Subcutaneous abdominal adipose tissue (tissue), 5 donors: ENCODE data around the gene AFDN.
A peak's percentile ranks its signal among the peaks of the same experiment; 100 is the strongest.

ENCODE experiments used
- H3K27ac ChIP-seq: one replicate; pipeline ENCODE4 v1.7.0; 2013; ENCODE audit warnings: low read depth, mild to moderate bottlenecking, inconsistent platforms, low read length, moderate library complexity
- H3K27me3 ChIP-seq, 5 donors: one replicate each; pipeline ENCODE4 v1.7.0; 2013; ENCODE audit warnings: low read length in 5 of 5, inconsistent platforms in 1 of 5; ENCODE audit not compliant: control insufficient read depth in 5 of 5, insufficient read depth in 4 of 5
- H3K36me3 ChIP-seq, 5 donors: one replicate each; pipeline ENCODE4 v1.7.0; 2013; ENCODE audit warnings: low read length in 5 of 5; ENCODE audit not compliant: control insufficient read depth in 5 of 5, insufficient read depth in 5 of 5
- H3K4me1 ChIP-seq, 5 donors: one replicate each; pipeline ENCODE4 v1.7.0; 2013; ENCODE audit warnings: low read length in 5 of 5, mild to moderate bottlenecking in 3 of 5, moderate library complexity in 1 of 5; ENCODE audit not compliant: control insufficient read depth in 5 of 5, insufficient read depth in 5 of 5
- H3K4me3 ChIP-seq, 5 donors: one replicate each; pipeline ENCODE4 v1.7.0; 2013; ENCODE audit warnings: low read length in 5 of 5, low read depth in 1 of 5
- H3K9ac ChIP-seq, 5 donors: one replicate each; pipeline ENCODE4 v1.7.0; 2013; ENCODE audit warnings: low read length in 5 of 5, mild to moderate bottlenecking in 4 of 5, moderate library complexity in 3 of 5
- H3K9me3 ChIP-seq, 5 donors: one replicate each; pipeline ENCODE4 v1.7.0; 2013; ENCODE audit warnings: low read length in 5 of 5; ENCODE audit not compliant: control insufficient read depth in 5 of 5
- donor health status: healthy.
- donor health status: healthy.
- donor health status: healthy.
- donor health status: healthy.
- donor health status: healthy.

The AFDN gene

GRCh38 chr6:167927246-167927645 is 100.5 kb downstream of the AFDN start:
- Histone ChIP-seq H3K27ac (no peak overlapping the region), H3K27me3 (no peaks in the 10 kb centered on the region), H3K4me3 (no peak overlapping the region), H3K4me1 (no peaks in the 10 kb centered on the region), H3K36me3 (peaks cover 11 to 58% (median 46%) of the 10 kb centered on the region in 5 donors), H3K9me3 (no peaks in the 10 kb centered on the region), H3K9ac (no peak overlapping the region)

- Histone ChIP-seq H3K36me3 (peaks cover 13 to 54% (median 44%) of the 10 kb centered on the region in 5 donors), H3K4me3 (no peak overlapping the region), H3K27ac (no peak overlapping the region), H3K9me3 (no peaks in the 10 kb centered on the region), H3K4me1 (peaks cover 0 to 5% (median 0%) of the 10 kb centered on the region in 5 donors), H3K9ac (no peak overlapping the region), H3K27me3 (no peaks in the 10 kb centered on the region)
Observed at GRCh38 chr6:167928111-167928510, 101.4 kb downstream of the AFDN start.

GRCh38 chr6:167930295-167930694 is 103.6 kb downstream of the AFDN start:
- no peak overlapping the region for H3K27ac ChIP-seq
- no peaks in the 10 kb centered on the region for H3K9me3 ChIP-seq
- no peak overlapping the region for H3K4me3 ChIP-seq
- H3K9ac ChIP-seq: no peak overlapping the region
- H3K4me1 ChIP-seq: peaks cover 0 to 14% (median 0%) of the 10 kb centered on the region in 5 donors
- H3K27me3 ChIP-seq: no peaks in the 10 kb centered on the region
- H3K36me3 ChIP-seq: peaks cover 12 to 48% (median 35%) of the 10 kb centered on the region in 5 donors

GRCh38 chr6:167932468-167933276 is 106.0 kb downstream of the AFDN start:
- H3K27ac ChIP-seq: no peak overlapping the region
- no peak overlapping the region for H3K4me3 ChIP-seq
- H3K9ac ChIP-seq: no peak overlapping the region
- H3K27me3 ChIP-seq: no peaks in the 10 kb centered on the region
- peaks cover 0 to 14% (median 3%) of the 10 kb centered on the region in 5 donors for H3K4me1 ChIP-seq
- no peaks in the 10 kb centered on the region for H3K9me3 ChIP-seq
- peaks cover 6 to 31% (median 22%) of the 10 kb centered on the region in 5 donors for H3K36me3 ChIP-seq

- H3K4me1 ChIP-seq: peaks cover 0 to 18% (median 8%) of the 10 kb centered on the region in 5 donors
- no peak overlapping the region for H3K4me3 ChIP-seq
- H3K9ac ChIP-seq: no peak overlapping the region
- no peak overlapping the region for H3K27ac ChIP-seq
- H3K27me3 ChIP-seq: no peaks in the 10 kb centered on the region
- H3K36me3 ChIP-seq: peaks cover 6 to 25% (median 17%) of the 10 kb centered on the region in 5 donors
- no peaks in the 10 kb centered on the region for H3K9me3 ChIP-seq
Observed at GRCh38 chr6:167933290-167933689, 106.6 kb downstream of the AFDN start.

GRCh38 chr6:167933847-167934246 is 107.1 kb downstream of the AFDN start:
- Histone ChIP-seq H3K9ac (no peak overlapping the region), H3K27ac (peak overlapping the region; percentile 26), H3K4me1 (peaks cover 0 to 23% (median 8%) of the 10 kb centered on the region in 5 donors), H3K9me3 (no peaks in the 10 kb centered on the region), H3K36me3 (peaks cover 6 to 22% (median 15%) of the 10 kb centered on the region in 5 donors), H3K4me3 (no peak overlapping the region), H3K27me3 (no peaks in the 10 kb centered on the region)

- H3K36me3 ChIP-seq: peaks cover 6 to 22% (median 14%) of the 10 kb centered on the region in 5 donors
- peak overlapping the region in 1 of 5 donors; percentile 53 for H3K9ac ChIP-seq
- no peaks in the 10 kb centered on the region for H3K27me3 ChIP-seq
- H3K27ac ChIP-seq: peak overlapping the region; percentile 61
- H3K4me3 ChIP-seq: peak overlapping the region in 4 of 5 donors; percentile 23 to 64 (median 50)
- H3K9me3 ChIP-seq: no peaks in the 10 kb centered on the region
- H3K4me1 ChIP-seq: peaks cover 0 to 23% (median 8%) of the 10 kb centered on the region in 5 donors
Observed at GRCh38 chr6:167934426-167934864, 107.7 kb downstream of the AFDN start.

GRCh38 chr6:167936051-167936450 is 109.3 kb downstream of the AFDN start:
- no peaks in the 10 kb centered on the region for H3K27me3 ChIP-seq
- H3K36me3 ChIP-seq: peaks cover 2 to 18% (median 6%) of the 10 kb centered on the region in 5 donors
- H3K4me1 ChIP-seq: peaks cover 0 to 23% (median 8%) of the 10 kb centered on the region in 5 donors
- H3K9ac ChIP-seq: no peak overlapping the region
- peak overlapping the region; percentile 61 for H3K27ac ChIP-seq
- peak overlapping the region in 3 of 5 donors; percentile 46 to 64 (median 50) for H3K4me3 ChIP-seq
- H3K9me3 ChIP-seq: no peaks in the 10 kb centered on the region

GRCh38 chr6:167937301-167937700 is 110.6 kb downstream of the AFDN start:
- H3K4me1 ChIP-seq: peaks cover 0 to 23% (median 8%) of the 10 kb centered on the region in 5 donors

More at GRCh38 chr6:167937301-167937700, 110.6 kb downstream of the AFDN start:
- no peak overlapping the region for H3K27ac ChIP-seq
- no peaks in the 10 kb centered on the region for H3K27me3 ChIP-seq
- no peaks in the 10 kb centered on the region for H3K9me3 ChIP-seq
- no peak overlapping the region for H3K9ac ChIP-seq
- peak overlapping the region in 2 of 5 donors; percentile 46 to 50 for H3K4me3 ChIP-seq
- H3K36me3 ChIP-seq: peaks cover 0 to 15% (median 6%) of the 10 kb centered on the region in 5 donors
